Limb (tissue), 2 donors: ENCODE results near the gene OR2C3.
A peak's percentile ranks its signal among the peaks of the same experiment; 100 is the strongest.
"Not testable (repeated sequence)": the region's sequence is repeated elsewhere in the genome, so short reads cannot be mapped to it uniquely, and the experiment has no call there.

ENCODE experiments used
- DNase-seq, 2 donors: peaks; one replicate each; pipeline ENCODE4 v3.0.0-alpha.2; 2016; ENCODE audit errors: extremely low spot score in 2 of 2

Gene OR2C3

DNA sequence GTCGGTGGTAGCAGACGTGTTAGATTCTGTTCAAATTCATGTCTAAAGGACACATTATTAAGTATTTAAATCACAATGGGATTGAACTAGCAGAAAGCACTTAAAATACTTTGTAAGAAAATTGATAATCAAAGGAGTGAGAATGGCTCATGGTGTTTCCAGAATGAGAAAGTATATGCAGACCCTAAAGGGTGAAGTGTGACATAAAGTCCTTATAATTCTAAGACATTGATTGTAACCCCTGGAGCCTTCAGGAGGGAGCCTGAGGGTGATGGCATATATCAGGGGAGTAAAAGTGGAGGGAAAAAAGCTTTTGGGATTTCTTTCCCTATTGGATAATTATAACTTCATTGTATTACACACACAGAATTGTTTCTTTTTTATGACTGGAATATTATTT, at the start of gene OR2C3:
TSS of gene OR2C3 (minus strand) at position 101 of the 400 bp plus-strand sequence. CDS start 3,929 bp downstream, outside the sequence.
- no peak for DNase-seq

DNA sequence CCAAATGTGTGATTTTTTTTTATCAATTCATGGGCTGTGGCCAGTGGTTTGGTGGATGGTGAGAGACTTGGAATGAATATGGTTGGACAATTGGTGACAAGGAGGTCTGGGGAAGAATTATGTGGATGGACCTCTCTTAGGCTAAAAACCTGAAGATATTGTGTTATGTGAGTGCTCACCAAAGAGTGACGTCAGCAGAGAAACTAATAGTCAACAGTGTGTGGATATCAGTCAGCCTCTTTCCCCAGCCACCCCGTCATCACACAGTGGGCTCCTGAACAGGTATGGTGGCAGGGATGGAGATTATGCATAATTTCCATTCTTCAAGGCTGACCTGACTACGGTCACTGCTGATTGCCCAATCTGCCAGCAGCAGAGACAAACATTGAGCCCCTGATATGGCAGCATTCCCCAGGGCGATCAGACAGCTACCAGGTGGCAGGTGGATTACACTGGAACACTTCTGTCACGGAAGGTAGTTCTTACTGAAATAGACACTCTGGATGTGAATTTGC, 42.8 kb upstream of the OR2C3 start:
- no peak for DNase-seq

DNA sequence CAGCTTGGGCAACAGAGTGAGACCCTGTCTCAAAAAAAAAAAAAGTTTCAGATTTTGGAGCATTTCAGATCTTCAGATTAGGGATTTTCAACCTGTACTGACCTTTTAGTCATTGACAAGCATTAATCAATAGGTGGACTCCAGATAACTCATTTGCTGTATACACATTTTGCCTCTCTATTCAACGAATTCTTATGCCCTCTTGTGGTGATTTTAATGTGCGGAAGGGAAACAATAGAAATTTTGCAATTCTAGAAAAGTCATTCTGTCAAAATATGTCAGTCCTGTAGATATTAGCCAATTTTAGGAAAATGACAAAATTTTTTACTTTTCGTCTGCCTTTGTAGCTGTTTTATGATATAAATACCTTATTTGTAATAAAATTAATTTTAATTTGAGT, 40.3 kb upstream of the OR2C3 start:
- DNase-seq: peak in 1 of 2 donors; percentile 8

DNA sequence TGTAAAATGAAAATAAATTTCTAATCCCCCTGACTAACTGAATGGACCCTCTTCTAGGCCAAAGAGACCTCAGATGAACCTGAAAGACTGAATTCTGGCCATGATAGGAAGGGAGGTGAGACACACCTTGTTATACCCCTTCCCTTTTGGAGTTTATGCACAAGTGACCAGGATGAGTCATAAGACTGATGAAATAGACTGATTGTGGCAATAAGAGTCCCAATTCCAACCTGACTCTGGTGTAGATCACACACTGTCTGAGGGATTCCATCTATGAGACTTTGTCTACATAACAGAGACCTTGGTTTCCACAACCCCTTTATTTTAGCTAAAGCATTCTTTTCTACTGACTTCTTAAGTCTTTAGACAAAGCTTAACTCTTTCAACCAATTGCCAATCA, 38.4 kb upstream of the OR2C3 start:
- DNase-seq: no peak

DNA sequence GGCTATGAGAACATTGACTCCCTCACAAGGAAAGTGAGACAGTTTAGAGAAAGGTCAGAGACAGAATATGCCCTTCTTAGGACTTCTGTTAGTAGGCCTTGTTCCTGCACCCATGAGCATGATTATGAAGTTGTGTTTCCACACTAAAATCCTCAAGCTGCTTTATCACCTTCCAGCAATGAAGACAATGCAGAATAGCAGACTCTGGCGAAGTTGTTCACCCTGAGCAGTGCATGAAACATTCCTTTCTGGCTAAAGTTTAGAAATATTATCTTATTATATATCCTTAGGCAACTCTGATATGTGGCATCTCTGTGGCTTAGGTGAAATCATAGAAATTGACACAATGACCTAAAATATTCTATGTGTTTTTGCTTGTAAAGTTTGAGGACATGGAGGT, 38.0 kb upstream of the OR2C3 start:
- no peak for DNase-seq

DNA sequence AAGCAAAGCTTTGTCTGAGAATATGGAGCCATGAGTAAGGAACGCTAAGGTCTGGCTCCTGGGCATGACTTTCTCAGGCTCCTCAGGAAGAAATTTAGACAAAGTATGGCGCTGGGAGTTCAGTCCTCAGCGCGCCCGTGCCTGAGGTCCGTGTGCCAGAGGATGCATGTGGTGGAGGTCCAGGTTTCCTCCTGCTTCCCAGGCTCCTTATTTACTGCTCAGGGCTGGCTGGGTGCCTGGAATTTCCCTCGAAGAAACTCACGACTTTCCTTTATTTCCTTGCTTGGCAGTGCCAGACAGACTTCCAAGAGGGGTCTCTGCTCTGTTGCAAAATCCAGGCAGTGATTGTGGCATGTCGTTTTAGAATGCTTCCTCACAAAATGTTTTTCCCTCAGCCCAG, 26.0 kb upstream of the OR2C3 start:
- DNase-seq: no peak

DNA sequence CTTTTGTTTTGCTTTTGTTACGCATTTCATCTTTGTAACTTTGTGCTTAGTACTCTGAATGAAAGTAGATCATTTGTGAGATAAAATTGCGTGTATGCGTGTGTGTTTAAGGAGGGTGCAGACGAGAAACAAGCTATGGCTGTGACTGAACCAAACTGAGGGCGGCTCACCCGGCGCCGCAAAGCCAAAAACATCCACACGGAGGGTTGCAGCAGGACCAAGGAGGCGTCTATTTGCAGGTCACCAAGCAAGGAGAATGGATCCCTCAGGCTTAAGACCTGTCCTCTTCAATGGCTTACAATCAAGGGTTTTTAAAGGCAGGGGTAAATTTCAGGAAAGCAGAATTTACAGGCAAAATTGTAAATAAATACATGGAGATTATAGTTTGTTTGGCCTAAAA, 25.5 kb upstream of the OR2C3 start:
- no peak for DNase-seq

DNA sequence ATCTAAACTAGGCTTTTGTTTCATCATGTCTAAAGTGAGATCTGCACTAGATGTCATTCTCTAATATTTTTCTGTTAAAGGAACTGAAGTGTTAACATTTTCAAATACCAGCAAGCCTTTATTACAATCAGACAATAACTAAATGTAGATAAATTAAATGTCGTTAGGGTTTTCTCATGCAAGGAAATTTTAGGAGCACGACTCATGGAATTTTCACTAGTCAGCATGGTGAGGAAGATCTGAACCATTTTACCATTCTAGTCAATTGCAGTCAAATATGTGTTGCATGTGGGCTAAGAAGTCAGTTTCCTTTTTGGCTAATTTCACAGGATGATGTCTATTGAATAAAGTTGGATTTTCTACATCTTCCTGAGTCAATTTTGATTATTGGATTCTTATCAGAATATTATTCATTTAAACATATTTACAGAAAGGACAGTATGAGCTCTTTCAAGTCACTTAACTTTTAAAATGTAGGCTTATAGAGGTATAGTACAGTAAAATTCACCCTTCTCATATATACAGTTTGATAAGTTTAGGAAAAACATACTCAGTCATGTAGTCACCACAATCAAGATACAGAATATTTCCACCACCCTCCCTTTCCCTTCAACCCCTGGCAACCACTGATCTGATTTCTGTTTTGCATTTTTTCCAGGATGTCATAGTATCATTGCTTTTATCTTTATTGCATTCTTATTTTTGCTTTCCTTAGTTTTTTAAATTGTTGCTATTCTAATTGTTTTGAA, 21.9 kb upstream of the OR2C3 start:
- DNase-seq: no peak

DNA sequence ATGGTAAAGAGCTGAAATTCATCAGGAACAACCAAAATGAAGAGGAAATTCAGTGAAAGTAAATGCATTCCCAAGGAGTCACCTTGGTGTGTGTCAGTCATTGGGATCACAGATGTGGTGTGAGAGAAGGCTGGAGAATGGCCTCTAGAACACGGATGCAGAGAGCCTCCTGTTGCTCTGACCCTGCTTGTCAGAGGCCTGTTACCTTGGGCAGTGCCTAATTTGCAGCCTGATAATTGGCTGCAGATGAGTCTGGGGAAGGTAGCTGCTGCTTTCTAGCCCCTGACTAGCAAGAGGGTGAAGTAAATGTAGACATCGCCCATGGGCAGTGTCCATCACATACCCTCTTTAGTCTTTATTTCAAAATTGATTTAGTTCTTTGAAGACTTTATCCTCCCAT, 16.0 kb upstream of the OR2C3 start:
- DNase-seq: no peak

DNA sequence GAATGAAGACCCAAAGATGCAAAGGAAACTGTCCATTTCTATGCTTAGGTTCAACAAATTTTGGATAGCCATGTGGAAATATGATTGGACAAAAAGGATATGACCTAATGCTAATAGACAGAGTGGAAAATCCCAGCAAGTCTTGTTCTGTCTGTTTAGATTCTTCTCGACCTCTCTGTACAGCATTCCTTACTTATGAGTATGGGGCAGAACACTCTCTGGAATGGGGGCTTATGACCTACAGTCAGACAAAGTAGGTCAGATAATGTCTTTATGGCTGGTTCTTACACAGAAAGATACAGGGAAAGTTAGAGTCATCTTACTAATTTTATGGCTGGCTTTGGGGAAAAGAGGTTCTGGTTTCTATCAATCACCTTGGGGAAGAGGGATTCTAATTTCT, 15.5 kb upstream of the OR2C3 start:
- no peak for DNase-seq

DNA sequence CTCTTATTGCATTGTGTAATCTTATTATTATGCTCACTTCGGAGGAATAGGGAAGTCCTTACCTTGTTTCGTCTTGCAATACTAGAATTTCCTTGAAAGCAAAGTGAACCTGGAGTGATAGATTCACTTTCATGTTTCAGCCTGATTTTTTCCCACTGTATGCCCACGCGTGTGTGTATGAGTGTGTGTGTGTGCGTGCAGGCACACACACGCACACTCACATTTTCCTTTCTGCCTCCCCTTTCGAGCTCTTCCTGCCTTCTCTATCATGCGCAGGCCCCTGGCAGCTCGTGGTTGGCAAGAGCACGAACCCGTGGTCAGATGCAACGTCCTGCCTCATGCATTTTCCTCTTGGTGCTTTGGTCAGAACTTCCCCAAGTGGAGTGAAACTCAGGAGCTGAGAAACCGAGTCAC, 12.5 kb upstream of the OR2C3 start, which contains the start of gene GCSAML:
TSS of gene GCSAML (plus strand) at position 366 of the 414 bp plus-strand sequence. CDS start 58 bp downstream, outside the sequence.
- no peak for DNase-seq

DNA sequence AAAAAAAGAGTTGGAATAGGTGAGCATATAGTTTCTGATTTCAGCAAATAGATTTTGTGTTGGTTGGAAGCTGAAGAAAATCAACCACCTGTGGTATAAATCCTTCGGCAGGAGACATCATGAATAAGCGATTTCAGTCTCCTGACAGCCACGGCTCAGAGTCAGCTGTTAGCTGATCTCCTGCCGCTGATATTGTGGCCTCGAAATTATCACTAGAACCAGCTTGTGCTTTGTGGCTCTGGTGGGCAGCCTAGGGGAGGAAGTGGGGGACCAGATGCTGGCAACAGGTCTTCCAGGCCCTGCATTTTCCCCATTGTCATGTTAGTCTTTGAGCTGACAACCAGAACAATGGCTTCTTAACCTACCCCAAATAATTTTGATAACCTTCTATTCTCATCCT, 11.9 kb upstream of the OR2C3 start:
- no peak for DNase-seq

DNA sequence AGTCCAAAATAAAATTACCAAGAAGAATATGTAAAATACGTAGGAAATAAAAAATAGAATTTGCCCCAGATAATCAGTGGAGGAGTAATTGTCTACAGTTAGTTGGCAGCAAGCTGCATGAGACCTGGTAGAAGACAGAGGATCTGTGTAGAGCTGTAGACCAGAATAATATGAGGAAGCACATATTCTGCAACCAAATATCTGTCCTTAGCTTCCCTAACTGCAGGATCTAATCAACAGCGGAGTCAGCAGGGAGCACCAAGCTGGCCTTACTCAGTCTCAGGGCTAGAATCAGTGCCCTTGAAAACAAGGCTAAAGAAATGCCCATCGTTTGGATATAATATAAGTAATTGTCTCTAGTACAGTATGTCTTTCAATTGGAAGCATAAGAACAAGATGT, 6.6 kb upstream of the OR2C3 start:
- no peak for DNase-seq

DNA sequence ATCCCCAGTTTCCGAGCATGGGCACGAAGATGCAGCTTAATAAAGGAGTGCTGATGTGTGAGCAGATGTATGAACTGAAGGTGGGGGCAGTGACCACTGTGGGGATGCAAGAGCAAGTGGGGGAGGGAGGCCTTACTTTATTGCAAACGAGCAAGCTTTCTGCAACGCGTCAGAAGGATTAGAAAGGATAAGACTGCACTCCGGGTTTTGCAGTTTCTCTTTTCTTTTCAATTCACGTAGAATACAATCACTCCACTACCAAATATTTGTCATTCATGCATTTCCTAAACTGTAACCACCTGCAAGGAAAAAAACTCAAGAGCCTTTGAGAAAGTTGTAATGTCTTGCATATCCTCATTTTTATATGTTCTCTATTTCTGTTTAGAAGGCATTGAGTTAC, 4.3 kb upstream of the OR2C3 start:
- no peak for DNase-seq

DNA sequence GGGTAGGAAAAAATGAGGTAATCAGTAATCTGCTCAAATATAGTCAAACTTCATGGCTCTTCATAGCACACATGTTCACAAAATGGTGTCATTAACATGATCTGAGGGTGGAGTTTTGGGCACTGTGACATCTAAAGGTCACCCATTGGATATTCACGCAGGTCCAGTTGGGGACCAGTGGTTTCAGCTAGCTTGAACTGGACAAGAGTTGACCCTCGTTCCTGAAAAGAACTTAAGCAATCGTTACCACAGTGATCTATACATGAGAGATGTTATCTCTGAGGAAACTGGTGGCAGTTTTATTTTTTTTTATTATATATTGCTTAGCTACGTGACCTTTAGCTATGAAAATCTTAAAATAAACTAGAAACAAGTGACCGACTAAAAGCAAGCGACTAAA, 3.0 kb upstream of the OR2C3 start:
- DNase-seq: no peak

DNA sequence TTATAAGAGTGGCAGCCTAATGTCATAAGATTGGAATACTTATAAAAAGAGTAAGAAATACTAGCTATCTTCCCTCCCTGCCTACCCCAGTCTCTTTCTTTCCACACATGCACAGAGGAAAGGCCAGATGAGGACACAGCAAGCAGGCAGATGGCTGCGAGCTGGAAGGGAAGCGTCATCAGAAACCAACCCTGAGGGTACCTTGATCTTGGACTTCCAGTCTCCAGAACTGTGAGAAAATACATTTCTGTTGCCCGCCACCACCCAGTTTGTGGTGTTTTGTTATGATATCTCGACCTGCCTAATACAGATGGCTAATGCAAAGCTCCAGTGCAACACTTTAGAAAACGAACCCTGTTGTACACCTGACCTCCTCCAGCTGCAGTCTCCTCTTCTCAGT, 2.3 kb upstream of the OR2C3 start:
- no peak for DNase-seq

DNA sequence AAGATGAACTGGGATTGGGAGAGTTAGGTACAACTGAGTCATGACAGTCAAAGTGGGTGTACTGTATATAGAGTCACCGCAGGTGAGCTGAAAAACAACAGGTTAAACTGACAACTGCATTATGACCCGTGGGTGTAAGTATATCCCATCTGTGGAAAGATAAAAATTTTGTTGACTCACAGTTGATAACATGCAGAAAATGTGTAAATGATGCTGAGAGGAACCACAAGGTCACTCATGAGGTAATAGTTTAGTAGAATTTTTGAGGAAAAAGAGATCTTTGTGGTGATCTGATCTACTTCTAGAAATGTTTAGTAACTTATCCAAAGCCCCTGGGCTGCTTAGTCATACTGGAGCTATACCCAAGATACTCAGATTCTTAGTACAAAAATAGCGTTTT, 838 bp downstream of the OR2C3 start:
- no peak for DNase-seq

DNA sequence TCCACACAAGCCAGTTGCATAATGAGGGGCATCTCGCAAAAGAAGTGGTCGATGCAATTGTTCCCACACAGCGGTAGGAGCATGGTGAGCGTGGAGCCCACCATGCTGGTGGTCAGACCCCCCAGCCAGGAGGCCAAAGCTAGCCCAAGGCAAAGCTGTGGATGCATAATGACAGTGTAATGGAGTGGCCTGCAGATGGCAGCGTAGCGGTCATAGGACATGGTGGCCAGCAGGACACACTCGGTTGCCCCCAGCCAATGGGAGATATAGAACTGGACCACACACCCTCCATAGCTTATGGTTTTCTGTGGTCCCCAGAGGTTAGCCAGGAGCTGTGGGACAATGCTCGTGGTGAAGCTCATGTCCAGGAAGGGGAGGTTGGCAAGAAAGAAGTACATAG, 4.3 kb downstream of the OR2C3 start:
- DNase-seq: no peak

DNA sequence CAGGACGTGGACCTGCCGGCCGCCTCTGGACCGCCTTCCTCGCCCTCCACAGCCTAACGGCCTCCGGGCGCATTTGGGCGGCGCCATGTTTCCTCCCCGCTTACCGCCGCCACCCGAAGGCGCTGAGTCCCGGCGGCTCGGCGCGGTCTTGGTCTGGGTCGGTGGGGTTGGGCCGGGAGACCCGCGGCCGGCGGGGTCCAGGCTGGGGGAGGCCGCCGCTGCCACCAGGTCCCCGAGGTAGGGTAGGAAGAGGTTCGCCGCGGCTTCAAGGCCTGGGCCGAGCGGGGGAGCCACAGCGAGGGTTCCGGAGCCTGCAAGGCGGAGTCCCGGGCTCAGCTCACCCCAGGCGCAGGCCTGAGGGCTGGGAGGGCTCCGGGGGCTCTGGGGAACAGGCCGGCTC, 5.5 kb downstream of the OR2C3 start:
- DNase-seq: no peak

DNA sequence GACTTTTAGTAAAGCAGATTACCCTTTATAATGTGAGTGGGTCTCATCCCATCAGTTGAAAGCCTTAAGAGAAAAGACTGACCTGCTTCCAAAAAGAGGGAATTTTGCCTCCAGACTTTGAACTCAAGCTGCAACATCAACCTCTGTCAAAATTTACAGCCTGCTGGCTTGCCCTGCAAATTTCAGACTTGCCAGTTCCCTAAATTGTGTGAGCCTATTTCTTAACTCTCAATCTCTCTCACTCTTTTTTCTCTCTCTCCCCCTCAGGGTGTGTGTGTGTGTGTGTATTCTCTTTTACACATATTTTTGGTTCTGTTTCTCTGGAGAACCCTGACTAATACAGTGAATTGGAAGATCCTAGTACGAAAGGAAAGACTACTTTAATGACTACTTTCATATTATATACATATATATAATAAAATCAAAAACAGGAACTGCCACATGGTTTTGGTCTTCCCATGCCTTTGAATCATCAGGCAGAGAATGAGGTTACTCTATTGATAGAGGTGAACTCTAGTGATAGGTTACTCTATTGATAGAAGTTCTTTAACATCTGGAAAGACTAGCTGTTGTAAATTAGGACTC, 6.4 kb downstream of the OR2C3 start:
- DNase-seq: no peak

DNA sequence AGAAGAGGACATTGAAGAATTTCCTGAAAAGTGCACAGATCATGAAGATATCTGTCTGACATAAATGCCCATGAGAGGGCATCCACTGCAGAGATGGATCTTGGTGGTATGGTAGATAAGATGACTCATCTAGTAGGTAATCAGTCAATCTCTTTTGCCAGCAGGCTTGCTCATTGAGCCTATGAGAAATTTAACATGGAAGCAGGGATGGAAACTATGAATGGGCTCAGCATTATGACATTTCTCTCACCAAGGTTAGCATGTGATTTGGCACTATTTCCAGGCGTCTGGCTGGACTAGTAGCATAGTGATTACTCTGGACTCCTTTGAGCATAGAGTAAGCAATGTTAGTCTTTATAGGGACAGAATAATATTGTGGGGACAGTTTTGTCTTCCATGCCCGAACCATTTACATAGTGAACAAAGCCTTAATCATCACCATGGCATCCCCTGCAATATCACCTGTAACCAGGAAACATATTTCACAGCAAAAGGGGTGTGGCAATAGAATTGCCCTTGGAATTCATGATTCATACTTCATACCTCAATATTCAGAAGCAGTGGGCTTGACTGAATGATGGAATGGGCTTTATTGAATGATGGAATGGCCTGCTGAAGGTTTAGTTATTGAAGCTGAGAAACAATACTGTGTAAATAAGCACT, 7.3 kb downstream of the OR2C3 start:
- DNase-seq: no peak

DNA sequence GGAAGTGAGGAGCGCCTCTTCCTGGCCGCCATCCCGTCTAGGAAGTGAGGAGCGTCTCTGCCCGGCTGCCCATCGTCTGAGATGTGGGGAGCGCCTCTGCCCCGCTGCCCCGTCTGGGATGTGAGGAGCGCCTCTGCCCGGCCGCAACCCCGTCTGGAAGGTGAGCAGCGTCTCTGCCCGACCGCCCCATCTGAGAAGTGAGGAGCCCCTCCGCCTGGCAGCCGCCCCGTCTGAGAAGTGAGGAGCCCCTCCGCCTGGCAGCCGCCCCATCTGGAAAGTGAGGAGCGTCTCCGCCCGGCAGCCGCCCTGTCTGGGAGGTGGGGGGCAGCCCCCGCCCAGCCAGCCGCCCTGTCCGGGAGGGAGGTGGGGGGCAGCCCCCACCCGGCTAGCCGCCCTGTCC, 14.4 kb downstream of the OR2C3 start:
- DNase-seq: not testable (repeated sequence)

DNA sequence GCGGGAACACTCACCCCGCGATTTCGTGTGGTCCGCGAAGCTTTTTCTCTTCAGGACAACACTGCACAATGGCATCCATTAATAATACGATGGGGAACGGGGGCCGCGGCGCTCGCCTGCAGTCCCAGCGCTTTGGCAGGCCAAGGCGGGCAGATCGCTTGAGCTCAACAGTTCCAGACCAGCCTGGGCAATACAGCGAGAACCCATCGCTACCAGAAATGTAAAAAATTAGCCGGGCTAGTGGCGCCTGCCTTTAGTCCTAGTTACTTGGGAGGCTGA, 17.7 kb downstream of the OR2C3 start:
- DNase-seq: no peak
